ENCODE results near the gene SLC17A9. TPM values are rescaled to one million over a fixed set of nuclear protein-coding genes. Genes with fewer than 3 reads are reported as not detected.

Gene SLC17A9
- total and polyA plus RNA-seq, 10 of the 15 experiments (the other 5 are each of a cell fraction or from before 2014, with no cell fraction given): 0.72 to 74.1 (median 29.4) TPM

DNA sequence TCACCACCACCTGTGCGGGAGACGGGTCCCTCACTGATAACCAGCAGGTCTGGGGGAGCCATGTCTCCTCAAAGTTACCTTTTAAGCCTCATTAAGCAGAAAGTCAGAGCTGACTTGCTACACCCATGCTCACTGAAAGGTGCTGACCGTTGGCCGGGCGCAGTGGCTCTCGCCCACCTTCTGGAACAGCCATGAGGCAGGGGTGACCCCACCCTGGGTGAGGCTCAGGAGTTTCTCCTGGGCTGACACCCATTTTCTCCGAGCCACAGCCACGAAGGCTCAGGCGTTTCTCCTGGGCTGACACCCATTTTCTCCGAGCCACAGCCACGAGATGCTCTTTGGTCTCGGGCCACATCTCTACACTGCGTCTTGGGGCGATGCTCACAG is 44.1 kb downstream of the SLC17A9 start (continued):
- no peak for TF ChIP-seq E2F8 (IDR thresholded peaks at IDR 0.05; ENCODE audit: low read depth, partially characterized antibody)
- TF ChIP-seq HDGF (IDR thresholded peaks at IDR 0.05): no peak
- TF ChIP-seq, protein P1, sequence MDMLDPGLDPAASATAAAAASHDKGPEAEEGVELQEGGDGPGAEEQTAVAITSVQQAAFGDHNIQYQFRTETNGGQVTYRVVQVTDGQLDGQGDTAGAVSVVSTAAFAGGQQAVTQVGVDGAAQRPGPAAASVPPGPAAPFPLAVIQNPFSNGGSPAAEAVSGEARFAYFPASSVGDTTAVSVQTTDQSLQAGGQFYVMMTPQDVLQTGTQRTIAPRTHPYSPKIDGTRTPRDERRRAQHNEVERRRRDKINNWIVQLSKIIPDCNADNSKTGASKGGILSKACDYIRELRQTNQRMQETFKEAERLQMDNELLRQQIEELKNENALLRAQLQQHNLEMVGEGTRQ (IDR thresholded peaks at IDR 0.05; ENCODE audit: borderline replicate concordance, low read depth, low read length): no peak
- TF ChIP-seq PRDM15 (CRISPR knock-in tag; IDR thresholded peaks at IDR 0.05): no peak
- TF ChIP-seq, protein P2, sequence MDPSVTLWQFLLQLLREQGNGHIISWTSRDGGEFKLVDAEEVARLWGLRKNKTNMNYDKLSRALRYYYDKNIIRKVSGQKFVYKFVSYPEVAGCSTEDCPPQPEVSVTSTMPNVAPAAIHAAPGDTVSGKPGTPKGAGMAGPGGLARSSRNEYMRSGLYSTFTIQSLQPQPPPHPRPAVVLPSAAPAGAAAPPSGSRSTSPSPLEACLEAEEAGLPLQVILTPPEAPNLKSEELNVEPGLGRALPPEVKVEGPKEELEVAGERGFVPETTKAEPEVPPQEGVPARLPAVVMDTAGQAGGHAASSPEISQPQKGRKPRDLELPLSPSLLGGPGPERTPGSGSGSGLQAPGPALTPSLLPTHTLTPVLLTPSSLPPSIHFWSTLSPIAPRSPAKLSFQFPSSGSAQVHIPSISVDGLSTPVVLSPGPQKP (IDR thresholded peaks at IDR 0.05; ENCODE audit: low read depth, low read length): no peak
